GM23248 (cell line): ENCODE measurements around the gene SH3TC2. TPM values are rescaled to one million over a fixed set of nuclear protein-coding genes. Genes with fewer than 3 reads are reported as not detected.

Experiments
- DNase-seq: peaks from one replicate; pipeline ENCODE4 v3.0.0-alpha.2; 2015
- H2AFZ ChIP-seq: fragments of 200-600 bp; sonication (generic); 2 replicates; pipeline ENCODE4 v1.6.1; 2016; ENCODE audit warnings: antibody characterized with exemption
- H3F3A ChIP-seq: fragments of 200-600 bp; sonication (generic); 2 replicates; pipeline ENCODE4 v1.6.1; 2016; ENCODE audit warnings: mild to moderate bottlenecking, antibody characterized with exemption, mixed run types; ENCODE audit not compliant: insufficient read depth
- H3K27ac ChIP-seq: fragments of 200-600 bp; sonication (generic); 2 replicates; pipeline ENCODE4 v1.5.1; 2016; ENCODE audit warnings: mild to moderate bottlenecking
- H3K27me3 ChIP-seq: fragments of 200-600 bp; sonication (generic); replicated peaks from 2 replicates; pipeline ENCODE4 v1.6.1; 2016; ENCODE audit warnings: mild to moderate bottlenecking; ENCODE audit not compliant: insufficient read depth
- H3K36me3 ChIP-seq: fragments of 200-600 bp; sonication (generic); 2 replicates; pipeline ENCODE4 v1.6.1; 2016; ENCODE audit warnings: low read depth, mild to moderate bottlenecking
- H3K4me1 ChIP-seq: fragments of 200-600 bp; sonication (generic); 2 replicates; pipeline ENCODE4 v1.6.1; 2016; ENCODE audit warnings: mild to moderate bottlenecking; ENCODE audit not compliant: insufficient read depth
- H3K4me2 ChIP-seq: fragments of 200-600 bp; sonication (generic); one replicate; pipeline ENCODE4 v1.6.1; 2016; ENCODE audit warnings: mild to moderate bottlenecking; ENCODE audit not compliant: unreplicated experiment
- H3K4me3 ChIP-seq: fragments of 200-600 bp; sonication (generic); 2 replicates; pipeline ENCODE4 v1.5.1; 2016; ENCODE audit warnings: mild to moderate bottlenecking
- H3K79me2 ChIP-seq: fragments of 200-600 bp; sonication (generic); 2 replicates; pipeline ENCODE4 v1.6.1; 2016; ENCODE audit warnings: mild to moderate bottlenecking; ENCODE audit not compliant: insufficient read depth
- H3K9ac ChIP-seq: fragments of 200-600 bp; sonication (generic); 2 replicates; pipeline ENCODE4 v1.6.1; 2016; ENCODE audit warnings: mild to moderate bottlenecking
- H3K9me2 ChIP-seq: fragments of 200-600 bp; sonication (generic); 2 replicates; pipeline ENCODE4 v1.6.1; 2016; ENCODE audit warnings: mixed run types, mild to moderate bottlenecking, moderate library complexity; ENCODE audit not compliant: insufficient read depth
- H3K9me3 ChIP-seq: fragments of 200-600 bp; sonication (generic); one replicate; pipeline ENCODE4 v1.6.1; 2017; ENCODE audit warnings: low read depth
- H4K20me1 ChIP-seq: fragments of 200-600 bp; sonication (generic); 2 replicates; pipeline ENCODE4 v1.6.0; 2016; ENCODE audit not compliant: insufficient read depth
- EZH2 ChIP-seq: fragments of 200-600 bp; sonication (generic); IDR thresholded peaks from 2 replicates; pipeline ENCODE4 v1.6.1; 2018; ENCODE audit warnings: antibody characterized with exemption, mild to moderate bottlenecking; ENCODE audit not compliant: insufficient read depth, poor library complexity, severe bottlenecking
- EZH2phosphoT487 ChIP-seq: fragments of 200-600 bp; sonication (generic); IDR thresholded peaks from 2 replicates; pipeline ENCODE4 v1.6.1; 2018; ENCODE audit warnings: antibody characterized with exemption, moderate library complexity, mild to moderate bottlenecking, low read depth; ENCODE audit not compliant: insufficient read depth
- WGBS, 2 experiments: methylation state at CpG; one replicate each; pipeline ENCODE4 v1.1.6; 2015 to 2017; ENCODE audit warnings: low lambda C conversion rate in 2 of 2, low coverage in 1 of 2; ENCODE audit errors: missing lambda C conversion rate in 2 of 2; 5-methylcytosine and 5-hydroxymethylcytosine counted together
- in situ Hi-C: fragments of 300-500 bp; cut with MboI; formaldehyde crosslinking; loops from 2 replicates; pipeline ENCODE4 v1.15.0; 2020
- polyA plus RNA-seq: library from polyadenylated mRNA; unstranded; fragments of >200 nt; fragmentation: Nextera tagmentation; extraction: Ambion mirVana; gene quantifications from 2 replicates; pipeline ENCODE4 v1.2.1, GENCODE V29; 2016
- total RNA-seq: library from RNA; depleted of rRNA; stranded (reverse); fragments of >200 nt; shearing (Covaris generic); gene quantifications from 2 replicates; pipeline ENCODE4 v1.2.3, GENCODE V29; 2014

SH3TC2 gene
- total and polyA plus RNA-seq, 2 experiments from 2014 or later = 0.88 to 1.1 TPM

- no peak overlapping the region for H2AFZ ChIP-seq
- 93 to 94% methylated on average over 3 of the region's 3 CpGs for WGBS, 2 experiments
- no peaks in the 10 kb centered on the region for H3K9me2 ChIP-seq
- DNase-seq = no peak
- no peaks in the 10 kb centered on the region for H3K36me3 ChIP-seq
- no peak overlapping the region for H3K4me2 ChIP-seq
- H3K9me3 ChIP-seq = no peaks in the 10 kb centered on the region
- in situ Hi-C loops = loop anchor here (5.0 kb wide), 1 partner anchor 299 kb away; no protein-coding TSS in a partner anchor
- no peaks in the 10 kb centered on the region for H3K79me2 ChIP-seq
- H3K4me3 ChIP-seq = no peak overlapping the region
- H3K27ac ChIP-seq = no peak overlapping the region
- no peaks in the 10 kb centered on the region for H3K4me1 ChIP-seq
- no peaks in the 10 kb centered on the region for H3K27me3 ChIP-seq
- H3F3A ChIP-seq = no peaks in the 10 kb centered on the region
- H3K9ac ChIP-seq = no peak overlapping the region
- no peaks in the 10 kb centered on the region for H4K20me1 ChIP-seq
- TF ChIP-seq EZH2 (no peak), EZH2phosphoT487 (no peak)
Observed at GRCh38 chr5:149036168-149036567, 26.7 kb downstream of the SH3TC2 start.

DNA sequence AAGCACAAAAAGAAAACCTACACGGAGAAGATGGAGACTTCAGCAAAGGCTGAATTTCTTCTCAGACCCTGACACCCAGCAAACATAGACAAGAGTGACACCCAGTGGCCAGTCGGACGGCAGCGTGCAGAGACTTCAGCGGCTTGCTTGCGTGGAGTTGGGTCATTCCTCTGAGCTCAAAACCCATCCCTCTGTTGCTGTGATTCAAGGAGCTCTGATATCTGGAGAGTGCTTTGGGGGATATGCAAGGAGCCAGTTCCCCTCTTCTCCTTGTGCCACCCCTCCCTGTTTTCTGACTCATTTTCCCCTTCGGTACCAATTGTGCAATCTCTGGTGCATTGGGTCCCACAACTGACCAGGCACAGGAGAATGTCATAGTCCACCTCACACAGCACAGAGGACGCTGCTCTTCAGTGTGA, 27.5 kb downstream of the SH3TC2 start:
- 18 to 21% methylated on average over 8 of the region's 8 CpGs for WGBS, 2 experiments
- Histone ChIP-seq H3K9me2 (no peaks in the 10 kb centered on the region), H3K27me3 (no peaks in the 10 kb centered on the region), H3K36me3 (no peaks in the 10 kb centered on the region), H3K4me2 (no peak overlapping the region), H3K9ac (no peak overlapping the region), H2AFZ (no peak overlapping the region), H3K79me2 (no peaks in the 10 kb centered on the region), H4K20me1 (no peaks in the 10 kb centered on the region), H3F3A (no peaks in the 10 kb centered on the region), H3K9me3 (no peaks in the 10 kb centered on the region), H3K4me3 (no peak overlapping the region), H3K27ac (no peak overlapping the region), H3K4me1 (no peaks in the 10 kb centered on the region)
- in situ Hi-C loops = loop anchor here (5.0 kb wide), 1 partner anchor 298 kb away; no protein-coding TSS in a partner anchor
- TF ChIP-seq EZH2phosphoT487 (no peak), EZH2 (no peak)
- DNase-seq = peak; percentile 86

- H3K9me2 ChIP-seq = no peaks in the 10 kb centered on the region
- H2AFZ ChIP-seq = no peak overlapping the region
- no peak overlapping the region for H3K27ac ChIP-seq
- 77 to 96% methylated on average over 3 of the region's 3 CpGs for WGBS, 2 experiments
- no peak overlapping the region for H3K4me3 ChIP-seq
- no peaks in the 10 kb centered on the region for H3K36me3 ChIP-seq
- no peaks in the 10 kb centered on the region for H3K9me3 ChIP-seq
- TF ChIP-seq EZH2 (no peak), EZH2phosphoT487 (no peak)
- no peaks in the 10 kb centered on the region for H4K20me1 ChIP-seq
- H3K4me2 ChIP-seq = no peak overlapping the region
- no peak for DNase-seq
- H3K79me2 ChIP-seq = no peaks in the 10 kb centered on the region
- H3K27me3 ChIP-seq = no peaks in the 10 kb centered on the region
- H3F3A ChIP-seq = no peaks in the 10 kb centered on the region
- H3K9ac ChIP-seq = no peak overlapping the region
- H3K4me1 ChIP-seq = no peaks in the 10 kb centered on the region
- in situ Hi-C loops = no loop called here
Observed at GRCh38 chr5:149030838-149031397, 31.9 kb downstream of the SH3TC2 start.

- H3K4me2 ChIP-seq = no peak overlapping the region
- 98% methylated on average over 3 of the region's 3 CpGs for WGBS, 2 experiments
- no peak overlapping the region for H3K27ac ChIP-seq
- no peaks in the 10 kb centered on the region for H3K9me2 ChIP-seq
- H3K4me3 ChIP-seq = no peak overlapping the region
- in situ Hi-C loops = no loop called here
- H3F3A ChIP-seq = no peaks in the 10 kb centered on the region
- no peak for DNase-seq
- no peak overlapping the region for H2AFZ ChIP-seq
- H4K20me1 ChIP-seq = no peaks in the 10 kb centered on the region
- H3K4me1 ChIP-seq = no peaks in the 10 kb centered on the region
- H3K79me2 ChIP-seq = no peaks in the 10 kb centered on the region
- H3K27me3 ChIP-seq = no peaks in the 10 kb centered on the region
- no peaks in the 10 kb centered on the region for H3K9me3 ChIP-seq
- no peaks in the 10 kb centered on the region for H3K36me3 ChIP-seq
- no peak for TF ChIP-seq EZH2
- no peak for TF ChIP-seq EZH2phosphoT487
- H3K9ac ChIP-seq = no peak overlapping the region
Observed at GRCh38 chr5:149030392-149030791, 32.5 kb downstream of the SH3TC2 start.

GRCh38 chr5:149028984-149029383, 33.9 kb downstream of the SH3TC2 start:
- no peaks in the 10 kb centered on the region for H3K27me3 ChIP-seq
- no peaks in the 10 kb centered on the region for H3F3A ChIP-seq
- H3K9me2 ChIP-seq = no peaks in the 10 kb centered on the region
- no peak for TF ChIP-seq EZH2phosphoT487
- no peak for TF ChIP-seq EZH2
- no peak overlapping the region for H3K9ac ChIP-seq
- no peak overlapping the region for H3K4me2 ChIP-seq
- no peaks in the 10 kb centered on the region for H3K9me3 ChIP-seq
- H3K4me1 ChIP-seq = no peaks in the 10 kb centered on the region
- H4K20me1 ChIP-seq = no peaks in the 10 kb centered on the region
- no peaks in the 10 kb centered on the region for H3K36me3 ChIP-seq
- WGBS, 2 experiments = 91 to 97% methylated on average over 4 to 5 of the region's 5 CpGs
- no peak overlapping the region for H3K27ac ChIP-seq
- in situ Hi-C loops = no loop called here
- no peak overlapping the region for H3K4me3 ChIP-seq
- DNase-seq = peak; percentile 38
- no peaks in the 10 kb centered on the region for H3K79me2 ChIP-seq
- no peak overlapping the region for H2AFZ ChIP-seq
